HG03060 (cell line): Measurements from ENCODE around the gene TSHZ2.
"Not testable (repeated sequence)": the region's sequence is repeated elsewhere in the genome, so short reads cannot be mapped to it uniquely, and the experiment has no call there.

Experiments used
- ATAC-seq: cut with Tn5 transposase; IDR thresholded peaks from one replicate; pipeline ENCODE4 v1.9.1; 2021; ENCODE audit warnings: low read depth, moderate number of reproducible peaks; ENCODE audit not compliant: unreplicated experiment

The TSHZ2 gene

GRCh38 chr20:53422039-53422438 lies 449.9 kb downstream of the TSHZ2 start:
- no peak for ATAC-seq

- ATAC-seq = no peak
These were observed 451.5 kb downstream of the TSHZ2 start for GRCh38 chr20:53423587-53424146.

DNA sequence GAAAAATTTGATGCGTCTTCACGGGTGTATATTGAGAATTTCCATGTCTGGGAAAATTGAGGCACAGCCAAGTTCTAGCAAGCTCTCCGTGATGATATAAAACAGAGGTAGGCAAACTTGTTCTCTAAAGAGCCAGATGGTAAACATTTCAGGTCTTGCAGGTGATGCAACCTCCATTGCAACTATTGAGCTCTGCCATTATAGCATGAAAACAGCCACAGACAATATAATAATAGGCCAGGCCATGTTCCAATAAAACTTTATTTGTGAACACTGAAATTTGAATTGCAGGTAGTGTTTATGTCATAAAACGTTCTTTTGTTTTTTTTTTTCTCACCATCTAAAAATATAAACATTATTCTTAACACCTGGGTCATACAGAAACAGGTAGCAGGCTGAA lies 453.3 kb downstream of the TSHZ2 start:
- ATAC-seq = no peak

- ATAC-seq = no peak
These were observed 453.8 kb downstream of the TSHZ2 start for GRCh38 chr20:53425941-53426340.

DNA sequence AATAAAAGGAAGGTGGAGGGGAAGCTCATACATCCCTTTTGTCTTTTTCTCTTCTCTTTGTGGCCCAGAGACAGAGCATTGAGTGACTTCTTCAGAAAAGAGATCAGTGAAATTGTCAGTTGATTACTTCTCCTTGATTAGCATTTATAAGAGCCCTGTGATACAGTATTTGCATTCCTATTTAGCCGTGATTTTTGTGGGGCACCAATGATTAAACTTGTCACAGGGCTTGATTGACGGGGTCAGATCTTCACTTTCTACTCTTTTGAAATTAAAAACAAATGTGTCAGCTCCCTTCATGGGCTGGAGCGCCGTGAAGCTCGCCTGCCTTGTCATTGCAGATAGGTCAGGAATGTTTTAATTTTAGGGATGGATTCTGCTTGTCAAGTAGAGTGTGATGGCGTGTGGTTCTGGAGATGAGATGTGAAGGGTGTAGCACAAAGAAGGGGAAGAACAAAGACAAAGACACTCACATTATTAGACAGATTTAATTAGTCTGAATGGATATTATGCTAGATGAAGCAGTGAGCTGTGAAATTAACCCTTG lies 454.7 kb downstream of the TSHZ2 start:
- ATAC-seq = no peak

DNA sequence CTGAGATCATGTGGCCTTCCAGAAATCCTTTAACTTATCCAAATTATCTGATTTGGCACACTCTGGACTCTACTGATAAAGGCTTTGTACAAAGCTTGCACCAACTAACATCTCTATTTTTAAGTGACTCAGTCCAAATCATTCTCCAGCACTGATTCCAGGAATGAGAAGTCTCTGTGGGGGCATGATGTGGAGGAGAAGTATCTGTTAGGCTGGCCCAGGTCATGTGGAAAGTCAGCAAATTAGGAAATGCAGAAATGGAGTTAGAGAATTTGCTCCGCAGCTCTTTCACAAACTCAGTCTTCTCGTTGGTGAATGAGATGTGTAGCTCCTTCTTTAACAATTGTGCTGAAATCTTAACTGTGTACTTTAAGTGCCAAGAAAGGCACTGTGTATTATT lies 455.8 kb downstream of the TSHZ2 start:
- ATAC-seq = no peak

- no peak for ATAC-seq
These were observed 456.4 kb downstream of the TSHZ2 start for GRCh38 chr20:53428588-53428987.

DNA sequence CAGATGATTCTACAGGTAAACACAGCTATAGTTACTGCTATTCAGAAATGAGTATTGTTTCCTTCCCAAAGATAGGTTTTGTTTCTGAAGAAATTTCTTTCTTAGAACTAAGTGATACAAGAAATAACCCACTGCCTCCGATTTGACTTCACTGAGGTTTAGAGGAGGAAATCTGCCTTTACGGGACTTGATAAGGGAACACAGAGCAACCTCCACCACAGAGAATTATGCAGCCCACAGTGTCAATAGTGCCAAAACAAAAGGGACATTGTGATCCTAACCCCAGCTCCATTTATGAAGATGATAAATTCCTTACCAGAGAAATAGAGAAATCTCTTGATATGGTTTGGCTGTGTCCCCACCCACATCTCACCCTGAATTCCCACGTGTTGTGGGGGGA lies 456.8 kb downstream of the TSHZ2 start:
- no peak for ATAC-seq

- ATAC-seq = no peak
These were observed 462.5 kb downstream of the TSHZ2 start for GRCh38 chr20:53434662-53435061.

- not testable (repeated sequence) for ATAC-seq
These were observed 464.8 kb downstream of the TSHZ2 start for GRCh38 chr20:53436927-53437326.

DNA sequence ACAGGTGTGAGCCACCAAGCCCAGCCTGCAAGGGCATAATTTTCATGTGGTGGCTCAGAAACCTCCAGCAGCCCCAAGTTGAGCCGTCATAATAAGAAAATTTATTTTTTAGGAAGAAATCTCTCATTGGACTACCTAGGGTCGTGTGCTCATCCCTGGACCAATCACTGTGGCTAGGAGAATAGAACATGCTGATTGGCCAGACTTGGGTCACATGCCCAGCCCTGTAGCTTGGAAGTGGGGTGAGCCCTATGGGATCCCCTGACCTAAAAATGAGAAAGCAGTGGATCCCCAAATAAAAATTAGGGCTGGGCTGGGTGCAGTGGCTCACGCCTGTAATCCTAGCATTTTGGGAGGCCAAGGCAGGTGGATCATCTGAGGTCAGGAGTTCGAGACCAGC lies 466.2 kb downstream of the TSHZ2 start:
- ATAC-seq = no peak

GRCh38 chr20:53439046-53439445 lies 466.9 kb downstream of the TSHZ2 start:
- ATAC-seq = no peak

GRCh38 chr20:53439616-53440015 lies 467.5 kb downstream of the TSHZ2 start:
- ATAC-seq = no peak

GRCh38 chr20:53444401-53445149 lies 472.4 kb downstream of the TSHZ2 start:
- no peak for ATAC-seq

DNA sequence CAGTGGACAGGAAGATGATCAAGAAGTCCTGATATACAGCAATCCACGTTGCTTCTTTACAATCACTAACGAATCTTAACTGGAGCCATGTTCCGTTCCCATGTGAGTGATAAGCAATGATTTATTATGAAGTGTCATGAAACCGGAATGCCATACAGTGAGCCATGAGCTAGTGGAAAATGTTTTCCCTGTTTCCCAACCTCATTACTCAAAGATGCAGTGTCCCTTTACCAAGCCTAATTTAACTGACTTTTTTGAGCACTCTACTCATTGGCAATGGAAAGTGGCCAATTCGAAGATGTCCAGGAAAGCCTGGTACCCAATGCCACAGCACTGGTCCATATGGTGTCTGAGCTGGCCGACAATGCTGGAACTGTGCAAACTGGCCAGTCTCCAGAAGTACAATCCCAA lies 473.2 kb downstream of the TSHZ2 start:
- ATAC-seq = no peak

DNA sequence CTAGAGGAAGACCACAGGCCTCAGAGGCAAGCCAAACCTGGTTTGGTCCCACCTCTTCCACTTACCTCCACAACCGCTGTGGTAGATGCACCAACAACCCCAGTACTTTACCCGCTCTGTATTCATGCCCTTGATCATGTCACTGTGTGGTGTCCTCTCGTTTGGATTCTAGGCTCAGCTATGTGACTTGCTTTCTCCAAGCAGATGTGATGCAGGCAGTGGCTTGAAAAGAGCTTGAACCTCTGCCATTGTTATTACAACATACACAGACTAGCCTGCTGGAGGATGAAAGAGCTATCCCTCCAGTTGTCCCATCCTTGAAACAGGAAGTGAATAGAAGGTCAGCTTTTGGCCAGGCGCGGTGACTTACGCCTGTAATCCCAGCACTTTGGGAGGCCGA lies 473.8 kb downstream of the TSHZ2 start:
- no peak for ATAC-seq

DNA sequence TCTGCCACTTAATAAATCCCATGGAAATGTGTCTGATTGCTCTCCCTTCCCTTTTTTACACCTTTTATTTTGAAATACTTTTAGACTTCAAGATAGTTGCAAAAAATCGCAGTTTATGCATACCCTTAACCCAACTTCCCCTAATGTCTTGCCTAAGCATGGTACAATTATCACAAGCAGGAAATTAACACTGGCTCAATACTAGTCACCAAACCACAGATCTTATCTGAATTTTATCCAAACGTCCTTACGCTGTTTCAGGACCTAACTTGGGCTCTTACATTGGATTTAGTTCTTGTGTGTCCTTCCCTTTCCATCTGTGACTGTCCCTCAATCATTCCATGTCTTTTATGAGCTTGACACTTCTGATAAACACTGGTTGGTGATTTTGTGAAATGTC lies 475.2 kb downstream of the TSHZ2 start:
- ATAC-seq = no peak

DNA sequence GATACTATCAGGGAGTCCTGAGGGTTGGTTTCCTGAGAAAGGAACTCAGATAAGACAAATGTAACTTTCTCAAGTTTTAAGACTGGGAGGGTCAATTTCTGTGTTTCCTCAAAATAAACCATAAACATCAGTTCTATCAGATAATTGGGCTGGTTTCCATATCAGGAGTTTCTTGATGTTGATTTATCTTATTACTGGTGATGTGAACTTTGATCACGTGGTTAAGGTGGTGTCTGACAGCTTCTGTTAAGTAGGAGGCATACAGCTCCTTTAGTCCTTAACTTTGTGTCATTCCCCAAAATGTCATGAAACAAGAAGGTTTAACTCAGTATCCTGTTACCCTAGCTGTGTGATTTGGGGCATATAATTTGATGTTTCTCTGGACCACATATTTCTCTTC lies 476.3 kb downstream of the TSHZ2 start:
- no peak for ATAC-seq

GRCh38 chr20:53448875-53449274 lies 476.7 kb downstream of the TSHZ2 start:
- no peak for ATAC-seq

DNA sequence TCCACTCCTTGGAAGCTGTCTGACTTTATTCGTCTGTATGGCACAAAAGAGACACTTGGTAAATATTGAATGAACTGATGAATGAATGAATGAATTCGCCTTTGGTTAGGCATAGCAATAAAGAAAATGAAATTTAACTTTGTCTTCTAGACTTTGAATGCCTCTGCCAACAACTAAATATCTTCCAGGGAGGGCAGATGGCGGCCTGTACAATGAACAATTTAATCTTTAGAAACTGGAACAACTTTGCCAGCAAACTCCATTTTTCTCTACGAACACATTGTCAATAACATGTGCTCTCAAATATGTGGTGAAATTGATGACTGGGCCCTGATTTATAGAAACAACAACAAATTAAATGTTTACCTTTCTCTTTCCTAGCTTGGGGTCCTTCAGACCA lies 480.9 kb downstream of the TSHZ2 start:
- no peak for ATAC-seq

- no peak for ATAC-seq
These were observed 482.6 kb downstream of the TSHZ2 start for GRCh38 chr20:53454675-53455276.
